Skeletal muscle cell (primary cell): Measurements from ENCODE around the gene STMN1.
A peak's percentile ranks its signal among the peaks of the same experiment; 100 is the strongest.
"Not testable (repeated sequence)": the region's sequence is repeated elsewhere in the genome, so short reads cannot be mapped to it uniquely, and the experiment has no call there.

Experiments used
- DNase-seq: peaks from one replicate; pipeline ENCODE4 v3.0.0-alpha.2; 2010; ENCODE audit warnings: low read depth
- H3K4me3 ChIP-seq: 2 replicates; pipeline ENCODE4 v1.5.1; 2011; ENCODE audit warnings: low read depth, mild to moderate bottlenecking, control low read depth, low read length, moderate library complexity

Gene STMN1

GRCh38 chr1:25905680-25906643 lies at the start of gene STMN1:
Gene STMN1 (minus strand): TSS chr1:25906419. CDS start chr1:25904676, 1,743 bp downstream.
- H3K4me3 ChIP-seq = peak within 1 kb of the TSS; percentile 68
- DNase-seq = peak; percentile 54

- H3K4me3 ChIP-seq = no peak overlapping the region
- no peak for DNase-seq
Measured at GRCh38 chr1:25955553-25955952, 49.3 kb upstream of the STMN1 start.

- no peak for DNase-seq
- H3K4me3 ChIP-seq = no peak overlapping the region
Measured at GRCh38 chr1:25954282-25954938, 48.2 kb upstream of the STMN1 start.

GRCh38 chr1:25952841-25953401 lies 46.7 kb upstream of the STMN1 start:
- DNase-seq = peak; percentile 28
- H3K4me3 ChIP-seq = no peak overlapping the region

- H3K4me3 ChIP-seq = no peak overlapping the region
- DNase-seq = no peak
Measured at GRCh38 chr1:25948641-25949040, 42.4 kb upstream of the STMN1 start.

GRCh38 chr1:25947027-25947426 lies 40.8 kb upstream of the STMN1 start:
- no peak overlapping the region for H3K4me3 ChIP-seq
- DNase-seq = no peak

GRCh38 chr1:25945761-25946160 lies 39.5 kb upstream of the STMN1 start:
- no peak for DNase-seq
- no peak overlapping the region for H3K4me3 ChIP-seq

- H3K4me3 ChIP-seq = no peak overlapping the region
- no peak for DNase-seq
Measured at GRCh38 chr1:25944986-25945385, 38.8 kb upstream of the STMN1 start.

GRCh38 chr1:25943511-25943910 lies 37.3 kb upstream of the STMN1 start:
- DNase-seq, H3K4me3 ChIP-seq: not testable (repeated sequence)

- H3K4me3 ChIP-seq = no peak overlapping the region
- DNase-seq = no peak
Measured at GRCh38 chr1:25936947-25937346, 30.7 kb upstream of the STMN1 start.

GRCh38 chr1:25933479-25934365 lies 27.5 kb upstream of the STMN1 start:
- H3K4me3 ChIP-seq = no peak overlapping the region
- DNase-seq = no peak

GRCh38 chr1:25932811-25933400 lies 26.7 kb upstream of the STMN1 start:
- not testable (repeated sequence) for H3K4me3 ChIP-seq, DNase-seq

GRCh38 chr1:25932321-25932720 lies 26.1 kb upstream of the STMN1 start:
- H3K4me3 ChIP-seq = no peak overlapping the region
- DNase-seq = no peak

GRCh38 chr1:25929016-25929415 lies 22.8 kb upstream of the STMN1 start:
- no peak for DNase-seq
- H3K4me3 ChIP-seq = no peak overlapping the region

GRCh38 chr1:25927521-25928265 lies 21.5 kb upstream of the STMN1 start:
- H3K4me3 ChIP-seq = no peak overlapping the region
- no peak for DNase-seq

GRCh38 chr1:25926731-25927496 lies 20.7 kb upstream of the STMN1 start:
- no peak for DNase-seq
- no peak overlapping the region for H3K4me3 ChIP-seq

- no peak overlapping the region for H3K4me3 ChIP-seq
- DNase-seq = no peak
Measured at GRCh38 chr1:25924454-25924853, 18.2 kb upstream of the STMN1 start.
